Epithelial cell of proximal tubule (primary cell): ENCODE results near the gene AKAP13. TPM values are rescaled to one million over a fixed set of nuclear protein-coding genes. Genes with fewer than 3 reads are reported as not detected.

ENCODE experiments used
- DNase-seq: peaks from one replicate; pipeline ENCODE4 v3.0.0-alpha.2; 2011; ENCODE audit warnings: low read depth
- H3K4me3 ChIP-seq: 2 replicates; pipeline ENCODE4 v1.5.1; 2011; ENCODE audit warnings: low read depth, mild to moderate bottlenecking, low read length
- CTCF ChIP-seq: conservative IDR thresholded peaks from 2 replicates; pipeline ENCODE4 v1.5.1; 2012; ENCODE audit warnings: low read depth, mild to moderate bottlenecking, low read length
- total RNA-seq: library from RNA; depleted of rRNA; stranded (reverse); fragments of >200 nt; gene quantifications from 2 replicates; pipeline ENCODE4 v1.2.3, GENCODE V29; 2015

AKAP13 gene
- total RNA-seq, 1 donor from 2014 or later = 40.9 TPM

- DNase-seq = no peak
- no peak for TF ChIP-seq CTCF
- no peak overlapping the region for H3K4me3 ChIP-seq
These were observed 122.9 kb downstream of the AKAP13 start for GRCh38 chr15:85503151-85503799.

- DNase-seq = no peak
- H3K4me3 ChIP-seq = no peak overlapping the region
- TF ChIP-seq CTCF = peak; percentile 68
These were observed 124.6 kb downstream of the AKAP13 start for GRCh38 chr15:85504749-85505676.

DNA sequence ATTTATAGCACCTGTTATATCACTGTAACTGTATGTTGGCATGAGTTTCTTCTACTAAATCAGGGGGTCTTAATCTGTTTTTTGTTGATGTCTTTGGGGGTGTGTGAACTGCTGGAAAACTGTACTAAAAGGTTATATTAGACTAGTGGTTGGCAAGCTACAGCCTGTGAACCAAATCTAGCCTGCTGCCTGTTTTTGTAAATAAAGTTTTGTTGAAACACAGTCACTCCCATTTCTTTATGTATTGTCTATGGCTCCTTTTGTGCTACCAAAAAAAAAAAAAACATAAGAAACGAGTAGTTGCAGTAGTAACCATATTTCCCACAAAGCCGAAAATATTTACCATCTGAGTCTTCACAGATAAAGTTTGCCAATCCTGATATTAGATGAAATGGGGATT, 126.7 kb downstream of the AKAP13 start:
- no peak for TF ChIP-seq CTCF
- H3K4me3 ChIP-seq = no peak overlapping the region
- no peak for DNase-seq

DNA sequence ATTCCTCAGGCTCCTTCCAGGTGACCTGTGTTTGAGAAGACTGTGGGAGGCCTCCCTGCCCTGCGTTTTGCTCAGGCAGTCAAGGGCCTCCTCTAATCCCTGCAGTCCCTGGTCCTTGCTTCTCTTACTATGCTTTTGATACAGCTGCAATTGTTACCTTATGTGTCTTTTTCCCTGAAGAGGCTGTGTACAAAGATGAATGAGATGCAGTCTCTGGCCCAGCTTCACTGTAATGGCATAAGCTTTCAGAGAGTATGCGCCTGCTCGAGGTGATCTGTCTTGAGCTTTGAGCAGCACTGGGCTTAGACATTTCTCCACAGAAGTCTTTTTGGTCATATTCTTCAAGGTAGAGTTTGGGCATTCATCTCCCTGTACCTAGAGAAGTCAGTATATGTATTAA, 129.6 kb downstream of the AKAP13 start:
- no peak overlapping the region for H3K4me3 ChIP-seq
- no peak for TF ChIP-seq CTCF
- DNase-seq = no peak

GRCh38 chr15:85514413-85514812, 134.0 kb downstream of the AKAP13 start:
- TF ChIP-seq CTCF = no peak
- DNase-seq = no peak

DNA sequence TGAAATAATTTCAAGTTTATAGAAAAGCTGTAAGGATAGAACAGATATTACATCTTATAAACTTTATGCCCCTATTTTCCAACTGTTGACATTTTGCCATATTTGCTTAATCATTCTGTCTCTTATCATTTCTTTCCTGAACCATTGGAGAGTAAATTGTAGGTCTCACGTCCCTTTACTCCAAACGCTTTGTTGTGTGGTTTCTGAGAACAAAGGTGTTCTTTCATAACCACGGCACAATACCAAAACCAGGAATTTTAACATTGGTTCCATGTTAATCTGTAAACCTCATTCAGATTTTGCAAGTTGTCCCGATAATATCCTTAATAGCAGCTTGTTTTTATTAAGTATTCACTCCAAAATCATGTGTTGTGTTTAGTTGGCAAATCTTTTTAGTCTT, 134.8 kb downstream of the AKAP13 start:
- no peak overlapping the region for H3K4me3 ChIP-seq
- DNase-seq = no peak
- no peak for TF ChIP-seq CTCF

More at GRCh38 chr15:85514413-85514812, 134.0 kb downstream of the AKAP13 start:
- H3K4me3 ChIP-seq = no peak overlapping the region

- H3K4me3 ChIP-seq = no peak overlapping the region
- DNase-seq = no peak
- TF ChIP-seq CTCF = no peak
These were observed 136.7 kb downstream of the AKAP13 start for GRCh38 chr15:85517086-85517485.
